GM19193 (cell line): ENCODE measurements around the gene EIF4A3.

Experiments used
- POLR2A ChIP-seq: IDR thresholded peaks from 4 replicates; pipeline ENCODE4 v1.6.1; 2011; ENCODE audit not compliant: insufficient read depth, insufficient read length; ENCODE audit errors: extremely low read depth

The EIF4A3 gene

GRCh38 chr17:80182118-80182844, 35.4 kb upstream of the EIF4A3 start:
- no peak for TF ChIP-seq POLR2A

GRCh38 chr17:80181431-80181830, 34.5 kb upstream of the EIF4A3 start:
- no peak for TF ChIP-seq POLR2A

- no peak for TF ChIP-seq POLR2A
These were observed 33.3 kb upstream of the EIF4A3 start for GRCh38 chr17:80180192-80180591.

- no peak for TF ChIP-seq POLR2A
These were observed 31.2 kb upstream of the EIF4A3 start for GRCh38 chr17:80177986-80178595.

GRCh38 chr17:80176757-80177156, 29.8 kb upstream of the EIF4A3 start:
- no peak for TF ChIP-seq POLR2A

- TF ChIP-seq POLR2A: no peak
These were observed 27.0 kb upstream of the EIF4A3 start for GRCh38 chr17:80173916-80174315.

- no peak for TF ChIP-seq POLR2A
These were observed 26.2 kb upstream of the EIF4A3 start for GRCh38 chr17:80173126-80173525.

- no peak for TF ChIP-seq POLR2A
These were observed 24.8 kb upstream of the EIF4A3 start for GRCh38 chr17:80171681-80172080.

GRCh38 chr17:80169784-80170500, 23.0 kb upstream of the EIF4A3 start, which contains the start of gene CARD14:
TSS of gene CARD14 (plus strand) at chr17:80170030. CDS start at chr17:80181439, 11,409 bp downstream.
- no peak for TF ChIP-seq POLR2A

GRCh38 chr17:80169107-80169506, 22.2 kb upstream of the EIF4A3 start:
- TF ChIP-seq POLR2A: no peak

GRCh38 chr17:80168371-80168770, 21.4 kb upstream of the EIF4A3 start:
- no peak for TF ChIP-seq POLR2A

- TF ChIP-seq POLR2A: no peak
These were observed 19.5 kb upstream of the EIF4A3 start for GRCh38 chr17:80166446-80166845.

GRCh38 chr17:80164185-80164584, 17.3 kb upstream of the EIF4A3 start:
- TF ChIP-seq POLR2A: no peak

GRCh38 chr17:80163336-80163735, 16.4 kb upstream of the EIF4A3 start:
- no peak for TF ChIP-seq POLR2A

- TF ChIP-seq POLR2A: no peak
These were observed 13.6 kb upstream of the EIF4A3 start for GRCh38 chr17:80160536-80160935.

- no peak for TF ChIP-seq POLR2A
These were observed 11.9 kb upstream of the EIF4A3 start for GRCh38 chr17:80158846-80159245.

- TF ChIP-seq POLR2A: no peak
These were observed 7.2 kb upstream of the EIF4A3 start for GRCh38 chr17:80154166-80154565.

- TF ChIP-seq POLR2A: no peak
These were observed 6.1 kb upstream of the EIF4A3 start for GRCh38 chr17:80153004-80153403.
